Measurements from ENCODE around the gene EIPR1. TPM values are rescaled to one million over a fixed set of nuclear protein-coding genes. Genes with fewer than 3 reads are reported as not detected.

EIPR1 gene
- total and polyA plus RNA-seq, 2 donors from 2014 or later: 28.2 to 37.8 TPM

DNA sequence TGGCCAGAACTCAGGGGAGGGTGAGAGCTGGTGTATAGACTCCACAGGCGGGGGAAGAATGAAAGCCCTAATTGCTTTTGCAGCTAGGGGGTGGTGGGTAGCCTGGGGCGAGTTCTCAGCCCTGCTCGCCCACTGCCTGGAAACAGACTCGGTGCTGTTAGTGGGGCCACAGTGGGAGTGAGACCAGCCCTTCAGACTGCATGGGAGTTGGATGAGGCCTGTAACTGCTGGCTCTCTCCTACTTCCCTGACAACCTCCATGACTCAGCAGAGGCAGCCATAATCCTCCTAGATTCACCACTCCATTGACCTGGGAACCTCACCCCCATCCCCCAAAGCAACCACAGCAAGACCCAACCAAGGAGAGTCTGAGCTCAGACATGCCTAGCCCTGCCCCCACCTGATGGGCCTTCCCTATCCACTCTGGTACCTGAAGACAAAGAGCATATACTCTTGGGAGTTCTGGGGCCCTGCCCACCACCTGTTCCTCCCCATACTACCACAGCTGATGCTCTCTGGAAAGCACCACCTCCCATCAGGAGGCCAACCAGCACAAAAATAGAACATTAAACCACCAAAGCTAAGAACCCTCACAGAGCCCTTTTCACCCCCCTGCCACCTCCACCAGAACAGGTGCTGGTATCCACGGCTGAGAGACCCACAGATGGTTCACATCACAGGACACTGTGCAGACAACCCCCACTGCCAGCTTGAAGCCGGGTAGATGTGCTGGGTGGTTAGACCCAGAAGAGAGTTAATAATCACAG is 226.3 kb downstream of the EIPR1 start:
- intact Hi-C loops (cut with DNase I): no loop called here
- no peak overlapping the region for H3K9ac ChIP-seq (ENCODE audit: low read length in 3 of 3)
- no peaks in the 10 kb centered on the region for H3K9me3 ChIP-seq (ENCODE audit: control insufficient read depth in 2 of 3, insufficient read depth in 1 of 3, low read length in 3 of 3)
- no peak overlapping the region for H3K27ac ChIP-seq (ENCODE audit: low read depth in 2 of 2, low read length in 2 of 2)
- no peak overlapping the region for H3K4me3 ChIP-seq (ENCODE audit: low read length in 3 of 3)
- no peaks in the 10 kb centered on the region for H3K36me3 ChIP-seq (ENCODE audit: control insufficient read depth in 2 of 3, insufficient read depth in 3 of 3, low read length in 3 of 3)
- no peaks in the 10 kb centered on the region for H3K4me1 ChIP-seq (ENCODE audit: control insufficient read depth in 2 of 3, insufficient read depth in 2 of 3, low read depth in 1 of 3, low read length in 3 of 3)
- TF ChIP-seq CTCF (IDR thresholded peaks at IDR 0.05; ENCODE audit: borderline replicate concordance, extremely low read depth, insufficient read depth): no peak
- H3K27me3 ChIP-seq (ENCODE audit: control insufficient read depth, insufficient read depth, low read length): no peaks in the 10 kb centered on the region
- FAIRE-seq: no peak
- no peak for DNase-seq

DNA sequence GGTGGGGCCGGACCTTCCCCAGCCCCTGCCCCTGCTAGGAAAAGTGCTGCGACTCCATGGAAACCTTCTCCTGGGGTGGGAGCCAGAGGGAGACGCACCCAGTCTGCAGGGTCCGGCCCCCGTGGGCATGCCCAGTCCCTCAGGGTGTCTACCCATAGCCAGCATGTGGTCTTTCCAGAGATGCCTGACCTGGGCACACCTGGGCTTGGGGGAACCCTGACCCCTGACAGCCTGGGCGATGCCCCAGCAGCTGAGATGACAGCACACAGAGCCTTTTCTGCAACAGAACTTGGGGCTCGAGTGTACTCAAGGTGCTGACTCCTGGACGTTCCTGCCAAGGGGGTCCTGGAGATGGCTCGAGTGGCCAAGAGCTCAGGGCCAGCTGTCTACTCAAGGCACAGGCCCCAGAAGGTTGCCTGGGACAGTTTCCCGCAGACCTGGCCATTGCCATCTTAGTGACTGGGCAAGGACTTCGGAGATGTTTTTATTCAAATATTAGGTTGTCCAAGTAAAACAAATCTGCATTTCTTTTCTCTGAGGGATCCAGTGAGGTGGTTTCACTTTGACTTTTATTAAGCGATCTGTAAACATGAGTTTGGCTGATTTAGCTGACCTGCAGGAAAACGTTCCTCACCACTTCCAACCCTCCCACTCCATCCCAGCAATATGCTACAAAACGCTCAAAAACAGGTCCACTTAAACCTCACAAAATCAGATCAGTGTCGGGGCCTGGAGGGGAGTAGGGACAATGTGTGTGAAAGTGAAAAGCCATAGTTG is 228.0 kb downstream of the EIPR1 start:
- FAIRE-seq (no peak), DNase-seq (no peak)
- TF ChIP-seq CTCF (IDR thresholded peaks at IDR 0.05; ENCODE audit: borderline replicate concordance, extremely low read depth, insufficient read depth): no peak

GRCh38 chr2:3148716-3149115 is 228.9 kb downstream of the EIPR1 start:
- DNase-seq (no peak), FAIRE-seq (no peak)
- Histone ChIP-seq H3K9me3 (ENCODE audit: control insufficient read depth in 2 of 3, insufficient read depth in 1 of 3, low read length in 3 of 3) (no peaks in the 10 kb centered on the region), H3K27ac (ENCODE audit: low read depth in 2 of 2, low read length in 2 of 2) (no peak overlapping the region), H3K4me3 (ENCODE audit: low read length in 3 of 3) (no peak overlapping the region), H3K27me3 (ENCODE audit: control insufficient read depth, insufficient read depth, low read length) (no peaks in the 10 kb centered on the region), H3K36me3 (ENCODE audit: control insufficient read depth in 2 of 3, insufficient read depth in 3 of 3, low read length in 3 of 3) (no peaks in the 10 kb centered on the region), H3K4me1 (ENCODE audit: control insufficient read depth in 2 of 3, insufficient read depth in 2 of 3, low read depth in 1 of 3, low read length in 3 of 3) (no peaks in the 10 kb centered on the region), H3K9ac (ENCODE audit: low read length in 3 of 3) (no peak overlapping the region)
- intact Hi-C loops (cut with DNase I): no loop called here
- no peak for TF ChIP-seq CTCF (IDR thresholded peaks at IDR 0.05; ENCODE audit: borderline replicate concordance, extremely low read depth, insufficient read depth)

More for the DNA sequence above, 228.0 kb downstream of the EIPR1 start:
- H3K9me3 ChIP-seq (ENCODE audit: control insufficient read depth in 2 of 3, insufficient read depth in 1 of 3, low read length in 3 of 3): no peaks in the 10 kb centered on the region
- H3K9ac ChIP-seq (ENCODE audit: low read length in 3 of 3): no peak overlapping the region
- no peaks in the 10 kb centered on the region for H3K4me1 ChIP-seq (ENCODE audit: control insufficient read depth in 2 of 3, insufficient read depth in 2 of 3, low read depth in 1 of 3, low read length in 3 of 3)
- no peak overlapping the region for H3K4me3 ChIP-seq (ENCODE audit: low read length in 3 of 3)
- no peaks in the 10 kb centered on the region for H3K36me3 ChIP-seq (ENCODE audit: control insufficient read depth in 2 of 3, insufficient read depth in 3 of 3, low read length in 3 of 3)
- H3K27me3 ChIP-seq (ENCODE audit: control insufficient read depth, insufficient read depth, low read length): no peaks in the 10 kb centered on the region
- intact Hi-C loops (cut with DNase I): no loop called here
- H3K27ac ChIP-seq (ENCODE audit: low read depth in 2 of 2, low read length in 2 of 2): no peak overlapping the region

All from kidney (tissue), 14 donors.